ENCODE results near the gene IL11. TPM values are rescaled to one million over a fixed set of nuclear protein-coding genes. Genes with fewer than 3 reads are reported as not detected.
"Not testable (repeated sequence)": the region's sequence is repeated elsewhere in the genome, so short reads cannot be mapped to it uniquely, and the experiment has no call there.

The IL11 gene
- under 1 TPM; 0.18 to 0.46 (median 0.35) TPM for total RNA-seq

DNA sequence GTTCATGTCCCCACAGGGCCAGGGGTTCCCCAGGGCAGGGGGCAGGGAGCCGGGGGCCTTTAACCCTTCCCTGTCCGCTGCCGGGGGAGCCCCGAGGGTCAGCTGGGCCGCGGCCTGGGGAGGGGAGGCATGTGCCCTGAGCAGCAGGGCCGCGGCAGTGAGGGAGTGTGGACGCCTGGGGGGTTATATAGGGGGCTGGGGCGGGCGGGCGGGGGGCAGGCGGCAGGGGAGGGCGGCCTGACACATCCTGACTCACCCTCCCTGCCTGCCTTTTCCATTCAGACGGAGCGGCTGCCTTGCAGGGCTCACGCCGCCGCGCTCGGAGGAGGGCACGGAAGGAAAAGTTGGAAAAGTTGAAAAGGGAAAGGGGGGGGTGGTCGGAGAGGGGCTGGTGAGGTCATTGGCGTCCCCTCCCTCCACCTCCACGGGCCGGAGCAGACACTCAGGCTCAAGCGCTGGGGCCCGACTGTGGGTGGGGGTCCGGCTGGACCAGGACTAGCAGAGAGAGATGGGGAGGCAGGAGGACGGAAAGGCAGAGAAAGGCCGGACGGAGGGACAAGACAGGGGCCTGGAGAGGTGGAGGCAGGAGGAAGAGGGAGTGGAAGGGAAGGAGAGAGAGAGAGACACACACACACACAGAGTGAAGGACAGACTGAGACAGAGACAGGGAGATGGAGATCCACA is at the start of gene IL11:
TSS of gene IL11 (minus strand) at position 159 of the 684 bp plus-strand sequence. CDS start at position 6, 153 bp downstream.
- peaks cover 56% of the 10 kb centered on the region for H3K27me3 Mint-ChIP-seq (ENCODE audit: low read depth)
- H3K4me3 Mint-ChIP-seq, result peak within 1 kb of the TSS; percentile 58
- H3K36me3 Mint-ChIP-seq (ENCODE audit: insufficient read depth), result no peaks in the 10 kb centered on the region
- H3K9me3 Mint-ChIP-seq, result no peaks in the 10 kb centered on the region
- peaks cover 8% of the 10 kb centered on the region for H3K4me1 Mint-ChIP-seq (ENCODE audit: low read depth)
- ATAC-seq (peak; percentile 23 to 32), DNase-seq (no peak)

DNA sequence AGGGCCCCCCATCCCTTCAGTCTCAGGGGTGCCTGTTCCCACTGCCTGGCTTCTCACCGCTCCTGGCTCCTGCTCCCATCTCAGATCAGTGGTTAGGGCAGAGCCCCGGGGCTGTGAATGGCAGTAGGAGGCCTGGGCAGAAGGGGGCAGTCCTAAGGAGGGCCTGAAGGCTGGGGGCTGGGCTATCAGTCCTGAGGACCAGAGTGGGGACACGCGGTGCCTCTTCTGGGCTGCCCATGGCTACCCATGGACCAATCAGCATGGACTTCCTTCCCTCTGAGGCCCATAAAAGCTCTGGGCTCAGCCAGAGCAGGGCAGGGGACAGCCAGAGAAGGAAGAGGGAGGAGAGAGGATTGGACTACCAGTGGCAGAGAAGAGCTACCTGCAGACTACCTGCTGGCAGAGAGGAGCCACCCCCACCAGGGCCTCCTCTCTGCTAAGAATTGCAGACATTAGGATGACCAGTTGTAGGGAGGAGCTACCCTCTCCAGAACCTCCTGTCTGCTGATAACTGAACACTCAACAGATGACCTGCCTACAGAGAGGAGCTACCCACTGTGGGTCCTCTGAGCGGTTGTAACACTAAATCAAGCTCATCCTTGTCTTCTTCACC is 49.5 kb upstream of the IL11 start:
- no peak overlapping the region for H3K4me3 Mint-ChIP-seq
- H3K4me1 Mint-ChIP-seq (ENCODE audit: low read depth), result peaks cover 28% of the 10 kb centered on the region
- no peak for ATAC-seq
- H3K27me3 Mint-ChIP-seq (ENCODE audit: low read depth), result peaks cover 3% of the 10 kb centered on the region
- H3K36me3 Mint-ChIP-seq (ENCODE audit: insufficient read depth), result no peaks in the 10 kb centered on the region
- no peak for DNase-seq
- no peaks in the 10 kb centered on the region for H3K9me3 Mint-ChIP-seq

DNA sequence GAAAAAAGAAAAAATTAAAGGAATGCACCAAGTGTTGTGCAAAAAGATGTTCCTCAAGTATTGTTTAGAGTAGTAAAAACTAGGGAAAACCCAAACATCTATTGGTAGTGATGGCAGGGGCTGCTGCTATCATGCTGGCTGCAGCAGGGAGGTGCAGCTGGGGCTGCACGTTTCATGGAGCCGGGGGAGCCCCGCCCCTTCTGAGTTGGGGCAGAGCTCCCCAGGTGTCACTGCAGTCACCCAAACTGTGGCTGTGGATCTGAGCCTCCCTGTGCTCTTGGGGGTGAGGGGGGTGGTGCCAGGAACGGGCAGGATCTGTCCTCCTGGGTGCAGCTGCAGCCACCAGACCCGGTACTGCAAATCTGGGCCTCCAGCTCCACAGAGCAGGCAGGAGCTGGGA is 48.8 kb upstream of the IL11 start:
- Mint-ChIP-seq H3K36me3 (ENCODE audit: insufficient read depth) (no peaks in the 10 kb centered on the region), H3K9me3 (no peaks in the 10 kb centered on the region), H3K4me1 (ENCODE audit: low read depth) (peaks cover 28% of the 10 kb centered on the region), H3K27me3 (ENCODE audit: low read depth) (no peaks in the 10 kb centered on the region), H3K4me3 (no peak overlapping the region)
- ATAC-seq (no peak), DNase-seq (no peak)

DNA sequence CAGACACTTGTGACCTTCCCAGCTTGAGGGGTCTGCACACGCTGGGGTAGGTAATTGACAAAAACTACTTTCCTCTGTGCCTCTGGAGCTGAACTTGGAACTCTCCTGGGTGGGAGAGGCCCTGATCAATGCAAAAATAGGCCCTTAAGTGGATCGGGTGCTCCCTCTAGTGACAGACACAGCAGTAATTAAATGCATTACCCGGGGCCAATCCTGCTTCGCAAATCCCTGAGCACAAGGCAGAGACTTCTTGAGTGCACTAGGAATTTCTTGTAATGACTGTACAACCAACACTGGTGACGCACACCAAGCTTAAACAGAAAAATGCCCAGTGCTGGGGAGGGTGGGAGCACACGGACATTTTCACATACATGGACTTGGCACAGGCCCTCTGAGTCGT is 47.9 kb upstream of the IL11 start:
- ATAC-seq (peak; percentile 72 to 77), DNase-seq (peak; percentile 52)
- peaks cover 26% of the 10 kb centered on the region for H3K4me1 Mint-ChIP-seq (ENCODE audit: low read depth)
- no peaks in the 10 kb centered on the region for H3K27me3 Mint-ChIP-seq (ENCODE audit: low read depth)
- no peaks in the 10 kb centered on the region for H3K9me3 Mint-ChIP-seq
- no peak overlapping the region for H3K4me3 Mint-ChIP-seq
- H3K36me3 Mint-ChIP-seq (ENCODE audit: insufficient read depth), result no peaks in the 10 kb centered on the region

DNA sequence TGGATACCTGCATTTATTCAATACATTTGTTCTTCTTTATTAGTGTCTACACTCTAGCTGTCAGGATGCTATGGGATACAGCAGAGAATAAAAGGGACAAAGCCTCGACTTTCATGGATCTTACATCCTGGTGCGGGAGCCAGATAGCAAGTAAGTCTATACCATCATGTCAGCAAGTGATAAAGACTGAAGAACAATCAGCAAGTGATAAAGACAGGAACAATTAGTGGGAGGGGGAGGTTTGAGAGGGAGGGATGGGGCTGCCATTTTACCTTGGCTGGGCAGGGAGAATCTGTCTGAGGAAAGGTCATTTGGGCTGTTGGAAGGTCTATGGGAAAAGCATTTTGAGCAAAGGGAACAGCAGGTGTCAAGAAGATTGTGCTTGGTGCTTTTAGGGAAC is 39.9 kb upstream of the IL11 start:
- Mint-ChIP-seq H3K4me3 (no peak overlapping the region), H3K27me3 (ENCODE audit: low read depth) (no peaks in the 10 kb centered on the region), H3K9me3 (no peaks in the 10 kb centered on the region), H3K36me3 (ENCODE audit: insufficient read depth) (peaks cover 14% of the 10 kb centered on the region), H3K4me1 (ENCODE audit: low read depth) (peaks cover 18% of the 10 kb centered on the region)
- DNase-seq (no peak), ATAC-seq (no peak)

DNA sequence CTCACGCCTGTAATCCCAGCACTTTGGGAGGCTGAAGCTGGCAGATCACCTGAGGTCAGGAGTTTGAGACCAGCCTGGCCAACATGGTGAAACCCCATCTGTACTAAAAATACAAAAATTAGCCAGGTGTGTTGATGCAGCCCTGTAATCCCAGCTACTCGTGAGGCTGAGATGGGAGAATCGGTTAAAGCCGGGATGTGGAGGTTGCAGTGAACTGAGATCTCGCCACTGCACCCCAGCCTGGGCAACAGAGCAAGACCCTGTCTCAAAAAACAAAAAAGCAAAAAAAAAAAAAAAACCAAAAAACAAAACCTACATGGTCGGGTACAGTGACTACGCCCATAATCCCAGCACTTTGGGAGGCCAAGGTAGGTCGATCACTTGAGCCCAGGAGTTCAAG is 38.9 kb upstream of the IL11 start:
- H3K9me3 Mint-ChIP-seq, H3K4me3 Mint-ChIP-seq: not testable (repeated sequence)
- peaks cover 16% of the 10 kb centered on the region for H3K36me3 Mint-ChIP-seq (ENCODE audit: insufficient read depth)

DNA sequence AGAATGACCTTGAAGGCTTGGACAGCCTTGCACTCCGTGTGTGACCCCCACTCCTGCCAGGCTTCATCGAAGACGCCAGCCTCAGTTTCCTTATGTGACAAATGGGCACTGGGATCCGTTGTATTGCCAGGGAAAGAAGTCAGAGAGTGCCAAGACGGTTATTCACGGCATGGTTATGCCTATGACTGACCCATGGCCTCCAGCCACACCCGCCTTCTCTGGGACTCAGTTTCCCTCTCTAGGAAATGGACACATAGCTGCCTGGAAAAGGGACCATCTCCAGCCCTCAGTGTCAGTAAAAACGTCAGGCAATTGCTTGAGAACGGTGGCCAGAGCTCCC is 38.2 kb upstream of the IL11 start:
- ATAC-seq, result no peak
- DNase-seq, result no peak
- H3K36me3 Mint-ChIP-seq (ENCODE audit: insufficient read depth), result peaks cover 19% of the 10 kb centered on the region

More for the DNA sequence above, 38.9 kb upstream of the IL11 start:
- ATAC-seq; H3K27me3 Mint-ChIP-seq (ENCODE audit: low read depth); DNase-seq: not testable (repeated sequence)
- peaks cover 18% of the 10 kb centered on the region for H3K4me1 Mint-ChIP-seq (ENCODE audit: low read depth)

DNA sequence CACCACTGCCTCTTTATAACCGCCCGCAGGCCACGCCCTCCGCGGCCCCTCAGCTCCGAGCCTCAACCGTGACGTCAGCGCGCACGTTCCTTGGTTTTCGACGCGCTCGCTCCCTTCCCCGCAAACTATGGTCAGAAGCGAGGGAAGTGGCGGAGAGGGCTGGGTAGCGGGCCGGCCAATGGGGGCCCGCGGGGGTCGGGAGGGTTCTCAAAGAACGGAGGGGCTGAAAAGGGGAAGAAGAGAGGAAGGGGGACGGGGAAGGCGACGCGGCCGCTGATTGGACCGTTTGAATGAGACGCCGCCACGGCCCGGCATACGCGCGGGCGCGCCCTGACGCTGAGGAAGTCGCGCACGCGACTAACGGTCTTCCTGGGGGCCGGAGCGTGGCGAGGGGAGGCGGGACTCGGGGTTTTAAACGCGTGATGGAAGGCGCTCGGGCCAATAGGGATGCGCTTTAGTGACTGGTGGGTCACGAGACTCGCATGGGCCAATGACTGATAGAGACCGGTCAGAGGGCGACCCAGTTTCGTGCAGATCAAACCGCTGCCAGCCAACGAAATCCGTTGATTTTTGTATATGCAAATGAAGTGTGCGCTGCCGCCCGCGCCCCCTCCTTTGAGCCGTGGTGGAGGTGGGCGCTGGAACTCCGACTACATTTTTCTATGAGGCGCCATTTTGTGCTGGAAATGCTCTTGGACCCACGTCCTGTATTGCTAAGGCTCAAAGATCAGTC is 37.7 kb upstream of the IL11 start:
- Mint-ChIP-seq H3K36me3 (ENCODE audit: insufficient read depth) (peaks cover 22% of the 10 kb centered on the region), H3K4me3 (peak overlapping the region; percentile 92), H3K9me3 (no peaks in the 10 kb centered on the region), H3K4me1 (ENCODE audit: low read depth) (peaks cover 18% of the 10 kb centered on the region), H3K27me3 (ENCODE audit: low read depth) (no peaks in the 10 kb centered on the region)
- peak; percentile 93 for DNase-seq
- peak; percentile 88 to 91 for ATAC-seq

More for the DNA sequence above, 38.2 kb upstream of the IL11 start:
- Mint-ChIP-seq H3K9me3 (no peaks in the 10 kb centered on the region), H3K4me1 (ENCODE audit: low read depth) (peaks cover 18% of the 10 kb centered on the region), H3K4me3 (peak overlapping the region; percentile 92), H3K27me3 (ENCODE audit: low read depth) (no peaks in the 10 kb centered on the region)

DNA sequence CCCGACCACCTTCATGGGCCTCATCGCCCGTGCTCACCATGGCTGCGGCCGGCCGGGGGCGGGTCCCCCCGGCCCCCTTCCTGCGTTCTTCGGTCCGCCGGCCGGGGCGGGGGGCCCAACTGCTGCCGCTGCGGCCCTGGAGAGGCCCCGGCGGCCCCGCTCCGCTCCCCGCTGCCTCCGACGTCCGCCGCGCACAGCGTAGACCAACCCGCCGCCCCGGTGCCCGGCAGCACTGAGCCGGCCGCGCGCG is 37.2 kb upstream of the IL11 start, which contains the start of gene UBE2S:
TSS of gene UBE2S (minus strand) at position 239 of the 250 bp plus-strand sequence. CDS start at position 40, 199 bp downstream.
- peak within 1 kb of the TSS; percentile 92 for H3K4me3 Mint-ChIP-seq
- DNase-seq; ATAC-seq; H3K27me3 Mint-ChIP-seq (ENCODE audit: low read depth); H3K9me3 Mint-ChIP-seq: not testable (repeated sequence)
- peaks cover 25% of the 10 kb centered on the region for H3K36me3 Mint-ChIP-seq (ENCODE audit: insufficient read depth)
- peaks cover 18% of the 10 kb centered on the region for H3K4me1 Mint-ChIP-seq (ENCODE audit: low read depth)

DNA sequence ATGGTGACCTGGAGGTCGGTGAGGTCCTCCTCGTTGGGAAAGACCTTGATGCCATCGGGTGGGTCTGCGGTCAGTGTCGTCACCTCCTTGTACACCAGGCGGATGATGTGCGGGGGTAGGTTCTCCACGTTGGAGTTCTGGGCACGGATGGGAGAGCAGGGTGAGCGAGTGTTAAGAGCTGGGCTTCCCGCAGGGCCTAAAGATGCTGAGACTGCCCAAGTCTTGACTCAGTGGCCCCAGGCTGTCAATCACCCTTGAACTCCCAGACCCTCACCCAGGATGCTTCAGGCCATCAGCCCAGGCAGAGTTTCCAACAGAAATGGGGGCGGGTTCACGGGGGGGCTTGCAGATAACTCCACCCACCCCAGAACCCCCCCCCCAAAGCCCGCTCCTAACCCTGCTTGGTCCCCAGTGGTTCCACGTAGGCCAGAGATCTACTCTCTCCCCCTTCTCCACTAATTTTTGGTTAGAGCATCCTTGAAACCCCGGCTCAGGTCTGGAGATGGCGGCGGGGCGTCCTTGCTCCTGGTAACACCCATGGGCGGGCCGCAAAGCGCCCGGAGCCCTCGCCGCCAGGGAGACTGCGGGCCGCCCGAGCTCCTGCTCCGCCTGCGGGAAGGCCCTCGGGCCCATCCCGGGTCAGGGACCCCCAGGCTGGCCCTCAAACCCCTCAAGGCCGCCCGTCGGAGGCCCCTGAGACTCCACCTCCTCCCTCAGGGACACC is 36.7 kb upstream of the IL11 start:
- no peaks in the 10 kb centered on the region for H3K27me3 Mint-ChIP-seq (ENCODE audit: low read depth)
- H3K9me3 Mint-ChIP-seq, result no peaks in the 10 kb centered on the region
- peaks cover 18% of the 10 kb centered on the region for H3K4me1 Mint-ChIP-seq (ENCODE audit: low read depth)
- H3K36me3 Mint-ChIP-seq (ENCODE audit: insufficient read depth), result peaks cover 28% of the 10 kb centered on the region
- no peak for DNase-seq
- ATAC-seq, result peak; percentile 8 to 9
- H3K4me3 Mint-ChIP-seq, result peak overlapping the region; percentile 92

DNA sequence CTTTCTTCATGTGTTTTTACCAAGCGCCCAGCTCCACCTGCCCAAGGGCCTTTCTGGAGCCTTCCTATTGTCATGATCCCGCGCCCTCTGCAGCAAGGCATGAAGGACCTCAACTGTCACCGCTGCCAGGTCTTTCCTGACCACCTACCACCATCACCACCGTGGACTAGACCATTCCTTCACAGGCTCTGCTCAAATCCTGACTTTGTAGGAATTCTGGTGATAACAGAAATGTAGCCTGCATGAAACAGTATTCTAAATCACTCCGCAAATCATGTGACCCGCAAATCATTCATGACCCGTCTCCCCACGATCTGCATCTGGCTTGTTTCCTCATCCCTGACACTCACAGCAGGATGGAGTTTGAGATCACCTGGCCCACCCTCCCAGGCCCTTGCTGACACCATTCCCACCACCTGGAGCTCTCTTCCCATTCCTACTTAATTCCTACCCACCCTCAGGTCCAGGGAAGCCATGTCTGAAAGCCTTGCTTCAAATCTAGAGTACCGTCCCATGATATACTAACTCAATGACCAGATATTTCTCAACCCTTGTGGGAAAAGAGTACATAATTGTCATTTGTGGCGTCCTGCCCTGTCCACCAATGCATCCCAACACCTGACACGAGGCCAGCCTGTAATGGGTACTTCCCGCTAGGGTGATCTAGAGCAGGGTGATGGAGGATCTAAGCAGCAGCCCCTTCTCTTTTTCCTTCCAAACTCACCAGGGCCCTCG is 36.0 kb upstream of the IL11 start:
- Mint-ChIP-seq H3K27me3 (ENCODE audit: low read depth) (no peaks in the 10 kb centered on the region), H3K4me3 (peak overlapping the region; percentile 92), H3K36me3 (ENCODE audit: insufficient read depth) (peaks cover 31% of the 10 kb centered on the region), H3K4me1 (ENCODE audit: low read depth) (peaks cover 18% of the 10 kb centered on the region), H3K9me3 (no peaks in the 10 kb centered on the region)
- DNase-seq, result no peak
- ATAC-seq, result no peak

DNA sequence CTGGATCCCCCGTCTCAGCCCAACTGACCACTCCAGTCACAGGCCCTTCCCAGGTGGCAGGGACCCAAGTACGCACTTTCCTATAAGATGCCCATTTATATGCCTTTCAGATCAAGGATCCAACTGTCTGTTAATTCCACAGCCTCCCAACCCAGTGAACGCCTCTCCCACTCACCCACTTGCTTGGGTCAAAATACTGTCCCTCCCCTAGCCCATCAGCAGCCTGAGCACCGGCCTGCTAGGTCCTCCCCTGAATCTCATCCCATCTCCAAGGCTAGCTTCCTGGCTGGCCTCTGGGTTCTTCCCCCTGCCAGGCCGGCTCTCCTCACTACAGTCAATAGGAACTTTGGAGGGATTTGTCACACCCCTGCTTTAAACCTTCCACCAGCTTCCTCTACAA is 35.4 kb upstream of the IL11 start:
- Mint-ChIP-seq H3K27me3 (ENCODE audit: low read depth) (no peaks in the 10 kb centered on the region), H3K4me3 (peak overlapping the region; percentile 92), H3K4me1 (ENCODE audit: low read depth) (peaks cover 18% of the 10 kb centered on the region), H3K36me3 (ENCODE audit: insufficient read depth) (peaks cover 36% of the 10 kb centered on the region), H3K9me3 (no peaks in the 10 kb centered on the region)
- no peak for ATAC-seq
- no peak for DNase-seq

DNA sequence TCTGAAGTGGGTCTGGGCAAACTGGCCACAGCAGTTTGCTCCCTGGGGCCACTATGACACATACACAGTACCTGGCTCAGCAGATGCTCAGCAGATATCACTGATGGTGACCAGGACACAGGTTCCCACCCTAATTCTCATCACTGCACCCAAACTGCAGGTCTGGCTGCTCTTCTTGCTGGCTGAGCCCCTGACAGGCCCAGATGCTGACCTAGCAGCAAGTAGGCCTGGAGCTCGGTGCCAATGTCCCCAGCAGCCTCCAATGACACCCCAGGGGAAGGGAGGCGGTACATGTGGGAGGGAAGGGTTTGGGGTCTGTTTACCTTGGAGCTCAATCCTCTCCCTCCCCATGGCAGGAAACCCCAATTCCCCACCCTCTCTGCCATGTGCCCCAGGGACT is 32.2 kb upstream of the IL11 start:
- no peak overlapping the region for H3K4me3 Mint-ChIP-seq
- peaks cover 25% of the 10 kb centered on the region for H3K4me1 Mint-ChIP-seq (ENCODE audit: low read depth)
- H3K36me3 Mint-ChIP-seq (ENCODE audit: insufficient read depth), result peaks cover 39% of the 10 kb centered on the region
- no peaks in the 10 kb centered on the region for H3K9me3 Mint-ChIP-seq
- ATAC-seq (no peak), DNase-seq (no peak)
- no peaks in the 10 kb centered on the region for H3K27me3 Mint-ChIP-seq (ENCODE audit: low read depth)

DNA sequence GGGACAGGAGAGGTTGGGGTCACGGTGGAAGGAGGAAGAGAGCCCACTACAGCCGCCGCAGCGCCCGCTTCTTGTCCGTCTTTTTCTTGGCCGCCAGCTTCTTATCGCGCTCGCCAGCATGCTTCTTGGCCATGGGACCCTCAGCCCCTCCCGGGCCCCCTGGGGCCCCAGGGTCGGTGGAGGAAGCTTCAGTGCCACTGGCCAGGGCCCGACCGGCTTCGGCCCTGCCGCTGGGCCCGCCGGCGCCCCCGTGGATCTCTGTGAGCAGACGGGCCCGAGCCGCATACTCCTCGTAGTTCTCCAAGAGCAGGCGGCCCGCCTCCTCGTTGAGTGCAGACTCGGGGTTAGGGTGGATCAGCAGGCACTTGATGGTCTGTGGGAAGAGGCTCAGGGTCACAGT is 31.1 kb upstream of the IL11 start:
- not testable (repeated sequence) for H3K27me3 Mint-ChIP-seq (ENCODE audit: low read depth); ATAC-seq; H3K4me3 Mint-ChIP-seq; H3K9me3 Mint-ChIP-seq; DNase-seq
- Mint-ChIP-seq H3K4me1 (ENCODE audit: low read depth) (peaks cover 20% of the 10 kb centered on the region), H3K36me3 (ENCODE audit: insufficient read depth) (peaks cover 35% of the 10 kb centered on the region)
